Stimulated activated naive CD8-positive, alpha-beta T cell treated with anti-CD3 and anti-CD28 coated beads, Interleukin-15, Interleukin-2, amounts not matched to agents 100 U/mL and 50 U/mL, for 24 hours (primary cell): ENCODE results near the gene XIRP1.

ENCODE experiments used
- ATAC-seq: fragments of 150-1000 bp; cut with Tn5 transposase; one replicate; pipeline ENCODE4 v1.10.0; 2021
- DNase-seq: peaks from one replicate; pipeline ENCODE4 v3.0.0; 2021

The XIRP1 gene

GRCh38 chr3:39142067-39142466 lies 50.3 kb downstream of the XIRP1 start:
- DNase-seq: no peak
- no peak for ATAC-seq

- no peak for DNase-seq
Measured at GRCh38 chr3:39141171-39141995, 51.0 kb downstream of the XIRP1 start.

GRCh38 chr3:39140341-39140971 lies 51.9 kb downstream of the XIRP1 start:
- no peak for DNase-seq
- ATAC-seq: no peak

More at GRCh38 chr3:39141171-39141995, 51.0 kb downstream of the XIRP1 start:
- peak; percentile 12 for ATAC-seq

DNA sequence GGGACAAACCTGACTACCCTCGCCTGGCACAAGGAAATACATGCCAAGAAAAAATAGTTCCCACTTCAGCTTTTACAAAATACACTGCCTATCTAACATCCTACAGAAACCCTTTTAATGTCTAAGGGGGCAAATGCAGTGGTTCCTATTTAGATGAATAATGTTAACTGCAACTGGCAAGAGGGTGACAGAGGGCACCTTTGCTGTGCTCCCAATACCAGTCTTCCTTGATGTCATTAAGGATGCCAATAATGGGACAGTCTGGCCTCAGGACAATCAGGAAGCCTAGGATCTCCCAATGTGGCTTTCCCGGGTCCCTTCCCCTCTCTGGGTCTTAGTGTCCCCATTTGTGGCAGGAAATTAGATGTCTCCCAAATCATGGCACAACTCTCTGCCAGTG lies 53.0 kb downstream of the XIRP1 start:
- DNase-seq (no peak), ATAC-seq (no peak)

- peak; percentile 45 for ATAC-seq
Measured at GRCh38 chr3:39138804-39139415, 53.5 kb downstream of the XIRP1 start.

DNA sequence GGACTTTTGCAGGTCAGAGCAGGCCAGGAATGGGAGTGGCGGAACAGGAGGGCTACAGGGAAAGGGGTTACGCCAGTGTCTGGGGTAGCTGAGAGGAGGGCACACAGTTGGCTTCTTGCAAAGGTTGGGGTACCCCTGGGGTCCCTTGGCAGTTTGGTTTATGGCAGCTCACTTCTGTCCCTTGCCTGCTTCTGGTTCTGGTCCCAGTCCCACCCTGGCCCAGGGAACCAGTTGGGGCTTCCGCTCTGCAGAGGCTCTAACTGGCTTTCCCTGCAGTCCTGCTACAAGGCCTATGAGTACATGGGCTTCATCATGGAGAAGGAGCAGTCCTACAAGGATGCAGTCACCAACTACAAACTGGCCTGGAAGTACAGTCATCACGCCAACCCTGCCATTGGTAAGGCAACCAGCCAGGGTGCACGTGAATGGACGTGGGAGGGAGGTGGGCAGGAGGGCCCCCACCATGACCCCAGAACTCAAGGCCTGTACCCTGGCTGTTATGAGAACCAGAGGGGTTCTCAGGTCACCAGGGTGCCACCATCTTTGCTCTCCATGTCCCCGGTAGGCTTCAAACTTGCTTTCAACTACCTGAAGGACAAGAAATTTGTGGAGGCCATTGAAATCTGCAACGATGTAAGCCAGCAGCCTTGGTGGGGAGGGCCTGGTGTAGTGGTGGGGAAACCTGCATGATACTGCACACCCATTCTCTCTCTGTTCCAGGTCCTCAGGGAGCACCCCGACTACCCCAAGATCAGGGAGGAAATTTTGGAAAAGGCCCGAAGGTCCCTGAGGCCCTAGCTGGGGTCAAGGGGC lies 54.2 kb downstream of the XIRP1 start:
- ATAC-seq (peak; percentile 4), DNase-seq (no peak)

More at GRCh38 chr3:39138804-39139415, 53.5 kb downstream of the XIRP1 start:
- DNase-seq: no peak

GRCh38 chr3:39137435-39137936 lies 54.9 kb downstream of the XIRP1 start:
- no peak for DNase-seq
- no peak for ATAC-seq

- ATAC-seq (no peak), DNase-seq (no peak)
Measured at GRCh38 chr3:39136533-39137434, 55.6 kb downstream of the XIRP1 start.

GRCh38 chr3:39135170-39135805 lies 57.1 kb downstream of the XIRP1 start:
- DNase-seq (no peak), ATAC-seq (no peak)

DNA sequence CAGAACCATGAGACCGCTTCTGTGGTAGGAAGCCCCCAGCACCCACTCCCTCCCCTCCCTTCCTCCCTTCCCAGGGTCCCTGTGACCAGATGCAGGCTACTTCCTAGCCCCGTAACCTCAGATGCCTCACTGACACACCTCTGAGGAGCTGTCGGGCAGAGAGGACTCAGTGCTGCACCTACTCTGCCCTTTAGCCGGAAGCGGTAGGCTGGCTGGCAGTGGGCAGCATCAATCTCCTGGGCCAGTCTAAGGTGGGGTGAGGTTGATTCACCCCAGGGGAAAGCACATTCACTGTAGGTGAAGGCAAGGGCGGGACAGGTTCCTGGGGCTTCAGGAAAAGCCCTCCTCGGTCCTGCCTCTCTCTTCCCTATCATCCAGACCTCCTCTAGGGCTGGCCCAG lies 58.1 kb downstream of the XIRP1 start:
- DNase-seq: no peak
- ATAC-seq: no peak

- DNase-seq (no peak), ATAC-seq (peak; percentile 5)
Measured at GRCh38 chr3:39133822-39134221, 58.6 kb downstream of the XIRP1 start.
